Fibroblast of peridontal ligament (primary cell): ENCODE results near the gene MTX1.
A peak's percentile ranks its signal among the peaks of the same experiment; 100 is the strongest.
"Not testable (repeated sequence)": the region's sequence is repeated elsewhere in the genome, so short reads cannot be mapped to it uniquely, and the experiment has no call there.

Experiments
- DNase-seq: peaks from one replicate; pipeline ENCODE4 v3.0.0-alpha.2; 2010; ENCODE audit errors: extremely low read depth

The MTX1 gene

GRCh38 chr1:155235375-155235774, 26.9 kb downstream of the MTX1 start:
- DNase-seq: not testable (repeated sequence)

GRCh38 chr1:155236451-155236850, 28.0 kb downstream of the MTX1 start:
- DNase-seq: no peak

GRCh38 chr1:155241069-155241679, 32.7 kb downstream of the MTX1 start:
- peak; percentile 91 for DNase-seq

- no peak for DNase-seq
Measured at GRCh38 chr1:155241841-155242264, 33.4 kb downstream of the MTX1 start.

- no peak for DNase-seq
Measured at GRCh38 chr1:155242805-155243358, 34.4 kb downstream of the MTX1 start.

- peak; percentile 99 for DNase-seq
Measured at GRCh38 chr1:155244368-155245162, 36.1 kb downstream of the MTX1 start.

- DNase-seq: no peak
Measured at GRCh38 chr1:155245163-155245524, 36.6 kb downstream of the MTX1 start.

- not testable (repeated sequence) for DNase-seq
Measured at GRCh38 chr1:155246796-155247195, 38.3 kb downstream of the MTX1 start.

- DNase-seq: no peak
Measured at GRCh38 chr1:155247667-155248553, 39.4 kb downstream of the MTX1 start.

GRCh38 chr1:155250246-155250632, 41.7 kb downstream of the MTX1 start:
- no peak for DNase-seq

GRCh38 chr1:155250633-155251449, 42.3 kb downstream of the MTX1 start:
- peak; percentile 91 for DNase-seq

GRCh38 chr1:155251566-155251965, 43.1 kb downstream of the MTX1 start:
- DNase-seq: no peak

- DNase-seq: no peak
Measured at GRCh38 chr1:155253208-155253607, 44.7 kb downstream of the MTX1 start.

- no peak for DNase-seq
Measured at GRCh38 chr1:155253797-155254196, 45.3 kb downstream of the MTX1 start.

- no peak for DNase-seq
Measured at GRCh38 chr1:155254228-155254713, 45.8 kb downstream of the MTX1 start.

GRCh38 chr1:155254714-155255242, 46.3 kb downstream of the MTX1 start:
- DNase-seq: no peak

GRCh38 chr1:155255243-155256007, 46.9 kb downstream of the MTX1 start, which contains the start of gene ENTREP3:
Gene ENTREP3, minus strand, starts transcription at chr1:155255483. Its CDS starts 606 bp downstream, at chr1:155254877.
- DNase-seq: peak; percentile 76

GRCh38 chr1:155256058-155256852, 47.8 kb downstream of the MTX1 start:
- DNase-seq: no peak

- no peak for DNase-seq
Measured at GRCh38 chr1:155260276-155260675, 51.8 kb downstream of the MTX1 start.
